ENCODE data around the gene DMKN. TPM values are rescaled to one million over a fixed set of nuclear protein-coding genes. Genes with fewer than 3 reads are reported as not detected.
A peak's percentile ranks its signal among the peaks of the same experiment; 100 is the strongest.

Gene DMKN
- total RNA-seq, 1 donor from 2014 or later: 161 TPM

GRCh38 chr19:35517342-35517741 is 3.9 kb upstream of the DMKN start:
- no peak overlapping the region for H3K4me3 Mint-ChIP-seq
- no peaks in the 10 kb centered on the region for H3K36me3 Mint-ChIP-seq
- TF ChIP-seq CTCF (IDR thresholded peaks at IDR 0.05; ENCODE audit: unreplicated experiment): no peak
- H3K9me3 Mint-ChIP-seq: no peaks in the 10 kb centered on the region
- H3K27me3 Mint-ChIP-seq (ENCODE audit: low read depth): peaks cover 25% of the 10 kb centered on the region
- H3K4me1 Mint-ChIP-seq: no peaks in the 10 kb centered on the region
- no peak overlapping the region for H3K27ac Mint-ChIP-seq
- no peak for DNase-seq (ENCODE audit: low spot score in 2 of 2, unreplicated experiment in 2 of 2)

GRCh38 chr19:35516310-35516709 is 2.9 kb upstream of the DMKN start:
- Mint-ChIP-seq H3K27me3 (ENCODE audit: low read depth) (peaks cover 28% of the 10 kb centered on the region), H3K27ac (no peak overlapping the region), H3K4me1 (no peaks in the 10 kb centered on the region), H3K9me3 (no peaks in the 10 kb centered on the region), H3K4me3 (no peak overlapping the region), H3K36me3 (no peaks in the 10 kb centered on the region)
- TF ChIP-seq CTCF (IDR thresholded peaks at IDR 0.05; ENCODE audit: unreplicated experiment): no peak
- no peak for DNase-seq (ENCODE audit: low spot score in 2 of 2, unreplicated experiment in 2 of 2)

- no peak overlapping the region for H3K4me3 Mint-ChIP-seq
- H3K36me3 Mint-ChIP-seq: no peaks in the 10 kb centered on the region
- peaks cover 4% of the 10 kb centered on the region for H3K4me1 Mint-ChIP-seq
- no peak for DNase-seq (ENCODE audit: low spot score in 2 of 2, unreplicated experiment in 2 of 2)
- H3K9me3 Mint-ChIP-seq: no peaks in the 10 kb centered on the region
- no peak overlapping the region for H3K27ac Mint-ChIP-seq
- no peak for TF ChIP-seq CTCF (IDR thresholded peaks at IDR 0.05; ENCODE audit: unreplicated experiment)
- H3K27me3 Mint-ChIP-seq (ENCODE audit: low read depth): peaks cover 27% of the 10 kb centered on the region
These were observed 897 bp upstream of the DMKN start for GRCh38 chr19:35514282-35514809.

GRCh38 chr19:35512831-35513627 is 420 bp downstream of the DMKN start:
- no peak for DNase-seq (ENCODE audit: low spot score in 2 of 2, unreplicated experiment in 2 of 2)
- no peaks in the 10 kb centered on the region for H3K36me3 Mint-ChIP-seq
- peaks cover 26% of the 10 kb centered on the region for H3K27me3 Mint-ChIP-seq (ENCODE audit: low read depth)
- no peak overlapping the region for H3K27ac Mint-ChIP-seq
- TF ChIP-seq CTCF (IDR thresholded peaks at IDR 0.05; ENCODE audit: unreplicated experiment): no peak
- H3K4me3 Mint-ChIP-seq: no peak overlapping the region
- H3K9me3 Mint-ChIP-seq: no peaks in the 10 kb centered on the region
- peaks cover 14% of the 10 kb centered on the region for H3K4me1 Mint-ChIP-seq

- Mint-ChIP-seq H3K36me3 (no peaks in the 10 kb centered on the region), H3K9me3 (no peaks in the 10 kb centered on the region), H3K4me3 (peak overlapping the region; percentile 24), H3K27ac (no peak overlapping the region), H3K27me3 (ENCODE audit: low read depth) (peaks cover 26% of the 10 kb centered on the region), H3K4me1 (peaks cover 15% of the 10 kb centered on the region)
- no peak for TF ChIP-seq CTCF (IDR thresholded peaks at IDR 0.05; ENCODE audit: unreplicated experiment)
- no peak for DNase-seq (ENCODE audit: low spot score in 2 of 2, unreplicated experiment in 2 of 2)
These were observed 2.1 kb downstream of the DMKN start for GRCh38 chr19:35511337-35511736.

Data from mesothelial cell of epicardium (in vitro differentiated cells).